ENCODE measurements around the gene MEGF6. TPM values are rescaled to one million over a fixed set of nuclear protein-coding genes. Genes with fewer than 3 reads are reported as not detected.

The MEGF6 gene
- total and polyA plus RNA-seq, 4 donors: 17.7 to 54.2 (median 48.2) TPM

DNA sequence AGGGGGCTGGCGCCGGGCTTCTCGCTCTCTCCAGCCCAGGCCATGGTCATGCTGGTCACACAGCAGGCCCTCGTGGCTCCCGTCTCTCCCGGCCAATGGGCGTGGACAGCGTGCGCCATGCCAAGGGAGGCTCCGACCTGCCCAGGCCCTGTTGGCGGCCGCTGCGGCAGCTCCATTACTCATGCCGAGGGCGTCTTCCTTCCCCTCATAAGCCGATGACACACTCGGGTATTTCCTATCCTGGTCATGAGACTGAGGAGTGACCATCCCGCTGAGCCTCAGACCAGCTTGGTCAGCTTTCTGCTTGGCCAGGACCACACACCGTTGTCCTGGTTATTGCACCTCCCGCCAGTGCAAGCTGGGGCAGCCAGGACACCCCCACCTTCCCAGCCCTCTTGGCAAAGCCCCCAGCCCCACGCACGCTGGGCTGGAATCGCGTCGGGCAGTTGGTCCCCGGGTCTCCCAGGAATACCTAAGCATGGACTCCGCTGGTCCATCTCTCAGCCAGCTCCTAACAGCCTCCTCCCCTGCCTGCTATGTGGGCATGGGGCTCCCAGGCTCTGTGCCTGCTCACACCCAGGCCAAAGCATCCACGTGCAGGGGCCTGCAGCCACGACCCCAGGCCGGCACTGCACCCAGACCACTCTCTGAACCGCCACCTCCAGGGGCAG lies 107.0 kb downstream of the MEGF6 start:
- Histone ChIP-seq H3K4me1 (ENCODE audit: control insufficient read depth in 5 of 5, insufficient read depth in 5 of 5, low read length in 5 of 5) (peaks cover 0 to 7% (median 0%) of the 10 kb centered on the region in 5 donors), H3K27ac (ENCODE audit: low read depth in 1 of 2, low read length in 1 of 2) (peak overlapping the region in 1 of 2 donors; percentile 80), H3K9me3 (ENCODE audit: control insufficient read depth in 4 of 4, insufficient read depth in 3 of 4, low read length in 3 of 4) (no peaks in the 10 kb centered on the region), H3K9ac (ENCODE audit: insufficient read depth in 1 of 2, low read length in 2 of 2) (no peak overlapping the region), H3K27me3 (ENCODE audit: control insufficient read depth in 3 of 3, insufficient read depth in 3 of 3, low read length in 2 of 3) (no peaks in the 10 kb centered on the region), H3K4me3 (no peak overlapping the region), H3K36me3 (ENCODE audit: control insufficient read depth in 4 of 4, insufficient read depth in 4 of 4, low read length in 4 of 4) (peaks cover 0 to 45% (median 0%) of the 10 kb centered on the region in 4 donors)
- TF ChIP-seq, protein P1, sequence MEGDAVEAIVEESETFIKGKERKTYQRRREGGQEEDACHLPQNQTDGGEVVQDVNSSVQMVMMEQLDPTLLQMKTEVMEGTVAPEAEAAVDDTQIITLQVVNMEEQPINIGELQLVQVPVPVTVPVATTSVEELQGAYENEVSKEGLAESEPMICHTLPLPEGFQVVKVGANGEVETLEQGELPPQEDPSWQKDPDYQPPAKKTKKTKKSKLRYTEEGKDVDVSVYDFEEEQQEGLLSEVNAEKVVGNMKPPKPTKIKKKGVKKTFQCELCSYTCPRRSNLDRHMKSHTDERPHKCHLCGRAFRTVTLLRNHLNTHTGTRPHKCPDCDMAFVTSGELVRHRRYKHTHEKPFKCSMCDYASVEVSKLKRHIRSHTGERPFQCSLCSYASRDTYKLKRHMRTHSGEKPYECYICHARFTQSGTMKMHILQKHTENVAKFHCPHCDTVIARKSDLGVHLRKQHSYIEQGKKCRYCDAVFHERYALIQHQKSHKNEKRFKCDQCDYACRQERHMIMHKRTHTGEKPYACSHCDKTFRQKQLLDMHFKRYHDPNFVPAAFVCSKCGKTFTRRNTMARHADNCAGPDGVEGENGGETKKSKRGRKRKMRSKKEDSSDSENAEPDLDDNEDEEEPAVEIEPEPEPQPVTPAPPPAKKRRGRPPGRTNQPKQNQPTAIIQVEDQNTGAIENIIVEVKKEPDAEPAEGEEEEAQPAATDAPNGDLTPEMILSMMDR (IDR thresholded peaks at IDR 0.05; ENCODE audit: control extremely low read depth, extremely low read depth): no peak
- ATAC-seq (ENCODE audit: insufficient read depth, low FRiP score) (peak; percentile 56), DNase-seq (peak in 1 of 3 donors; percentile 14)
- 77 to 87% methylated on average over 30 to 31 of the region's 31 CpGs for WGBS, 2 donors

DNA sequence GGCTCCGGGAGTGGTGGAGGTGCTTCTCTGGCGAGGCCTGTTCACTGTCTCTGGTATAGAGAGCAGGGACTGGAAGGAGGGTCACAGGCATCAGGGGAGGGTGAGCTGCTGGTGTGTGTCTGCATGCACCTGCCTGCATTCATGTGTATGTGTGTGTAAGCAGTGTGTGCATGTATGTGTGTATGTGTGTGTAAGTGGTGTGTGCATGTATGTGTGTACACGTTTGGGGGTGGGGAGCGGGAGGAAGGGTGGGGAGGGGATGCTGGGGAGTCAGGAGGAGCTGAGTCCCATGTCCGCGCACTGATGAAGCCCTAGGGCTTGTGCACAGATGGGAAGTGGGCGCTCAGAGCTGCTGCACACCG lies 107.8 kb downstream of the MEGF6 start:
- Histone ChIP-seq H3K4me1 (ENCODE audit: control insufficient read depth in 5 of 5, insufficient read depth in 5 of 5, low read length in 5 of 5) (peaks cover 0 to 7% (median 0%) of the 10 kb centered on the region in 5 donors), H3K9me3 (ENCODE audit: control insufficient read depth in 4 of 4, insufficient read depth in 3 of 4, low read length in 3 of 4) (no peaks in the 10 kb centered on the region), H3K27ac (ENCODE audit: low read depth in 1 of 2, low read length in 1 of 2) (peak overlapping the region in 1 of 2 donors; percentile 32), H3K27me3 (ENCODE audit: control insufficient read depth in 3 of 3, insufficient read depth in 3 of 3, low read length in 2 of 3) (no peaks in the 10 kb centered on the region), H3K9ac (ENCODE audit: insufficient read depth in 1 of 2, low read length in 2 of 2) (no peak overlapping the region), H3K4me3 (no peak overlapping the region), H3K36me3 (ENCODE audit: control insufficient read depth in 4 of 4, insufficient read depth in 4 of 4, low read length in 4 of 4) (peaks cover 0 to 47% (median 0%) of the 10 kb centered on the region in 4 donors)
- TF ChIP-seq, protein P1 (IDR thresholded peaks at IDR 0.05; ENCODE audit: control extremely low read depth, extremely low read depth): no peak
- DNase-seq (no peak), ATAC-seq (ENCODE audit: insufficient read depth, low FRiP score) (no peak)
- WGBS, 2 donors: 90% methylated on average over 8 of the region's 8 CpGs

DNA sequence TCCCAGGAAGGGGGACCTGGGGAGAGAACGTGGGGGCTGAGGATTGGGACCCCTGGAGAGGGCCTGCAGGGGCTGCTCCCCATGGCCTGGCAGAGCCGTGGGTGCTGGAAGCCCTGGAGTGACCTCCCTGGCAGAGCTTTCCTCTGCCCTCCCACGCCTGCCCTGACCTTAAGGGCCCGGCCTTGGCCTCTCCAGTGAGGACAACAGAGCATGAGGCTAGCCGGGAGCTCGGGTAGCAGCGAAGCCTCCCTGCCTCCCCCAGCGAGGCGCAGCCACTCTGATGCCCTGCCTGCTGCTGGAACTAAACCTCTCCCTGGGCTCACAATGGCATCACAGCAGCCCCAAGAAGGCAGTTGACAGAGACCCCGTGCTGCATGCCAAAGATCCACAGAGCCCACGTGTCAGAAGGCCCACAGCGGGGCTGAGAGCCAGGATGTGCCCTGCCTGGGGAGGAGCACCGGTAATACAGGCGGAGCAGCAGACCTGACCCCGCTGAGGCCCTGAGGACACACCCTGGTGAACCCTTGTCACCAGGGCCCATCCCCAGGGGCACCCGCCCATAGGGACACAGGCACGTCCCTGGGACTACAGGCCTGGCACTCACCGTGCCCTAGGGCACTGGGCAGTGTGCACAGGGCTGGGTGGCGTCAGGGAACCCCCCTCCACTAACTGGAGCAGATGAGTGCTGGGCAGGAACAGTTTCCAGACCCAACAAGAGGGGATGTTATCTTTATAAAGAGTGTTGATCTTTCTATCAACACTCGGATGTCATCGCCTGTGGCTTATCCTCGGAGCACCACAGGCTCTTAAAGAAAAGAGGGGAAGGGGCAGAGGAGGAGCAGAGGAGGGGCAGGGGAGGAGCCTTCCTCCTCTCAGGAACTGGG lies 108.4 kb downstream of the MEGF6 start:
- no peak overlapping the region for H3K27ac ChIP-seq (ENCODE audit: low read depth in 1 of 2, low read length in 1 of 2)
- DNase-seq: no peak
- no peaks in the 10 kb centered on the region for H3K9me3 ChIP-seq (ENCODE audit: control insufficient read depth in 4 of 4, insufficient read depth in 3 of 4, low read length in 3 of 4)
- H3K27me3 ChIP-seq (ENCODE audit: control insufficient read depth in 3 of 3, insufficient read depth in 3 of 3, low read length in 2 of 3): no peaks in the 10 kb centered on the region
- TF ChIP-seq, protein P1 (IDR thresholded peaks at IDR 0.05; ENCODE audit: control extremely low read depth, extremely low read depth): no peak
- H3K4me3 ChIP-seq: no peak overlapping the region
- peaks cover 0 to 44% (median 0%) of the 10 kb centered on the region in 4 donors for H3K36me3 ChIP-seq (ENCODE audit: control insufficient read depth in 4 of 4, insufficient read depth in 4 of 4, low read length in 4 of 4)
- H3K4me1 ChIP-seq (ENCODE audit: control insufficient read depth in 5 of 5, insufficient read depth in 5 of 5, low read length in 5 of 5): peaks cover 0 to 7% (median 0%) of the 10 kb centered on the region in 5 donors
- H3K9ac ChIP-seq (ENCODE audit: insufficient read depth in 1 of 2, low read length in 2 of 2): no peak overlapping the region
- no peak for ATAC-seq (ENCODE audit: insufficient read depth, low FRiP score)
- 90 to 93% methylated on average over 21 to 22 of the region's 22 CpGs for WGBS, 2 donors
